Measurements from ENCODE around the gene MACC1.

- no peak for TF ChIP-seq EZH2 (IDR thresholded peaks at IDR 0.05; ENCODE audit: borderline replicate concordance, insufficient read depth, low read depth, low read length, poor library complexity, severe bottlenecking)
- TF ChIP-seq CTCF (IDR thresholded peaks at IDR 0.05) = no peak
Observed at GRCh38 chr7:20113427-20114027, 103.7 kb downstream of the MACC1 start.
